ENCODE data around the gene CD200R1L. TPM values are rescaled to one million over a fixed set of nuclear protein-coding genes. Genes with fewer than 3 reads are reported as not detected.

The CD200R1L gene
- total and polyA plus RNA-seq, 5 experiments from 2014 or later = not detected

- Mint-ChIP-seq H3K27ac (peak overlapping the region in 1 of 10 donors; percentile 7), H3K27me3 (no peaks in the 10 kb centered on the region), H3K4me1 (peaks cover 0 to 26% (median 4%) of the 10 kb centered on the region in 4 donors), H3K9me3 (peaks cover 0 to 2% (median 0%) of the 10 kb centered on the region in 9 donors), H3K4me3 (no peak overlapping the region), H3K36me3 (no peaks in the 10 kb centered on the region)
- DNase-seq = no peak
- ATAC-seq = no peak
- POLR2A ChIA-PET = no interaction called here
Observed at GRCh38 chr3:112769286-112769978, 77.2 kb downstream of the CD200R1L start.

- ATAC-seq (no peak), DNase-seq (no peak)
- peaks cover 0 to 18% (median 2%) of the 10 kb centered on the region in 4 donors for H3K4me1 Mint-ChIP-seq
- H3K36me3 Mint-ChIP-seq = no peaks in the 10 kb centered on the region
- H3K27me3 Mint-ChIP-seq = no peaks in the 10 kb centered on the region
- POLR2A ChIA-PET = no interaction called here
- no peak overlapping the region for H3K4me3 Mint-ChIP-seq
- H3K27ac Mint-ChIP-seq = no peak overlapping the region
- H3K9me3 Mint-ChIP-seq = peaks cover 0 to 2% (median 0%) of the 10 kb centered on the region in 9 donors
Observed at GRCh38 chr3:112767777-112768176, 78.9 kb downstream of the CD200R1L start.

- ATAC-seq (no peak), DNase-seq (no peak)
- Mint-ChIP-seq H3K36me3 (no peaks in the 10 kb centered on the region), H3K4me1 (peaks cover 0 to 18% (median 2%) of the 10 kb centered on the region in 4 donors), H3K27ac (no peak overlapping the region), H3K27me3 (no peaks in the 10 kb centered on the region), H3K4me3 (no peak overlapping the region), H3K9me3 (peaks cover 0 to 3% (median 0%) of the 10 kb centered on the region in 9 donors)
- POLR2A ChIA-PET = no interaction called here
Observed at GRCh38 chr3:112767177-112767576, 79.5 kb downstream of the CD200R1L start.

Other genes with a start within 250 kb of the CD200R1L start
- gene CCDC80, start 205.7 kb downstream of the CD200R1L start, total RNA-seq = not detected
- under 1 TPM in 2 of 3 donors, not detected in 1; 0.04 to 0.09 TPM for gene CCDC80, start 205.7 kb downstream of the CD200R1L start, polyA plus RNA-seq
- gene CD200R1, start 128.2 kb upstream of the CD200R1L start, total RNA-seq = 1 to 10 TPM; 8.8 to 9.5 TPM
- 10 to 100 TPM in 1 of 3 donors, 1 to 10 TPM in 2; 6.4 to 11.0 (median 7.7) TPM for gene CD200R1, start 128.2 kb upstream of the CD200R1L start, polyA plus RNA-seq
- gene GTPBP8, start 144.1 kb upstream of the CD200R1L start, total RNA-seq = 10 to 100 TPM; 29.3 to 36.9 TPM
- gene GTPBP8, start 144.1 kb upstream of the CD200R1L start, polyA plus RNA-seq = 10 to 100 TPM; 22.8 to 26.4 (median 25.9) TPM